Calu3 (cell line): ENCODE results near the gene GRM1. TPM values are rescaled to one million over a fixed set of nuclear protein-coding genes. Genes with fewer than 3 reads are reported as not detected.

Source experiments
- BruUV-seq: library from RNA; stranded (reverse); fragments of 400-500 nt; replicated peaks from 2 replicates; lab custom pipeline; 2021; lab: Mats Ljungman, UMichigan
- CTCF ChIA-PET: fragments of 300-600 bp; sonication (Branson Sonifier 250); formaldehyde crosslinking; loops from one replicate; lab custom pipeline; 2022; ENCODE audit warnings: antibody characterized with exemption; lab: Charles Lee
- DNase-seq: peaks from one replicate; pipeline ENCODE4 v3.0.0; 2022
- H3K27ac Mint-ChIP-seq: one replicate; pipeline ENCODE4 v1.8.0; 2022; ENCODE audit warnings: mixed read lengths; ENCODE audit not compliant: unreplicated experiment
- H3K27me3 Mint-ChIP-seq: one replicate; pipeline ENCODE4 v1.8.0; 2022; ENCODE audit warnings: mixed read lengths; ENCODE audit not compliant: unreplicated experiment
- H3K36me3 Mint-ChIP-seq: one replicate; pipeline ENCODE4 v1.8.0; 2022; ENCODE audit warnings: mild to moderate bottlenecking, moderate library complexity, mixed read lengths; ENCODE audit not compliant: insufficient read depth, unreplicated experiment
- H3K4me1 Mint-ChIP-seq: one replicate; pipeline ENCODE4 v1.8.0; 2022; ENCODE audit warnings: mild to moderate bottlenecking, low read depth, mixed read lengths; ENCODE audit not compliant: unreplicated experiment
- H3K4me3 Mint-ChIP-seq: one replicate; pipeline ENCODE4 v1.8.0; 2022; ENCODE audit warnings: mild to moderate bottlenecking, low read depth, moderate library complexity, mixed read lengths; ENCODE audit not compliant: unreplicated experiment
- H3K9me3 Mint-ChIP-seq: one replicate; pipeline ENCODE4 v1.8.0; 2022; ENCODE audit warnings: low read depth, mixed read lengths; ENCODE audit not compliant: unreplicated experiment
- CTCF ChIP-seq: fragments of 200-600 bp; IDR thresholded peaks from one replicate; pipeline ENCODE4 v1.8.0; 2022; ENCODE audit warnings: antibody characterized with exemption; ENCODE audit not compliant: unreplicated experiment
- intact Hi-C: fragments of 100-400 bp; cut with micrococcal nuclease; formaldehyde crosslinking; loops from one replicate; pipeline ENCODE4 v1.10.0; 2022; ENCODE audit not compliant: unreplicated experiment
- total RNA-seq: library from RNA; stranded (reverse); gene quantifications from 2 replicates; pipeline ENCODE4 v1.2.3, GENCODE V29; 2022

GRM1 gene
- total RNA-seq, 1 experiment from 2014 or later = not detected

- no peak overlapping the region for H3K4me3 Mint-ChIP-seq
- H3K36me3 Mint-ChIP-seq = no peaks in the 10 kb centered on the region
- H3K27ac Mint-ChIP-seq = no peak overlapping the region
- no peaks in the 10 kb centered on the region for H3K27me3 Mint-ChIP-seq
- H3K9me3 Mint-ChIP-seq = no peaks in the 10 kb centered on the region
- no peak for TF ChIP-seq CTCF
- BruUV-seq = no TSS peak
- CTCF ChIA-PET = no interaction called here
- H3K4me1 Mint-ChIP-seq = no peaks in the 10 kb centered on the region
- no peak for DNase-seq
- intact Hi-C loops = no loop called here
Observed at GRCh38 chr6:146219101-146219500, 190.2 kb downstream of the GRM1 start.

GRCh38 chr6:146224449-146224848 is 195.6 kb downstream of the GRM1 start:
- DNase-seq = no peak
- Mint-ChIP-seq H3K4me1 (no peaks in the 10 kb centered on the region), H3K9me3 (no peaks in the 10 kb centered on the region), H3K36me3 (no peaks in the 10 kb centered on the region), H3K4me3 (no peak overlapping the region), H3K27ac (no peak overlapping the region), H3K27me3 (no peaks in the 10 kb centered on the region)
- intact Hi-C loops = no loop called here
- no TSS peak for BruUV-seq
- CTCF ChIA-PET = no interaction called here
- TF ChIP-seq CTCF = no peak

GRCh38 chr6:146224988-146225387 is 196.1 kb downstream of the GRM1 start:
- no TSS peak for BruUV-seq
- no peak overlapping the region for H3K4me3 Mint-ChIP-seq
- no peaks in the 10 kb centered on the region for H3K36me3 Mint-ChIP-seq
- H3K4me1 Mint-ChIP-seq = no peaks in the 10 kb centered on the region
- DNase-seq = no peak
- TF ChIP-seq CTCF = no peak
- H3K27me3 Mint-ChIP-seq = no peaks in the 10 kb centered on the region
- intact Hi-C loops = no loop called here
- no peaks in the 10 kb centered on the region for H3K9me3 Mint-ChIP-seq
- CTCF ChIA-PET = no interaction called here
- no peak overlapping the region for H3K27ac Mint-ChIP-seq

- Mint-ChIP-seq H3K4me3 (no peak overlapping the region), H3K4me1 (no peaks in the 10 kb centered on the region), H3K9me3 (no peaks in the 10 kb centered on the region), H3K27ac (no peak overlapping the region), H3K27me3 (no peaks in the 10 kb centered on the region), H3K36me3 (no peaks in the 10 kb centered on the region)
- no TSS peak for BruUV-seq
- no peak for TF ChIP-seq CTCF
- no peak for DNase-seq
- intact Hi-C loops = no loop called here
- CTCF ChIA-PET = no interaction called here
Observed at GRCh38 chr6:146240322-146240721, 211.5 kb downstream of the GRM1 start.
